HG03432 (cell line): Measurements from ENCODE around the gene PPFIA2.

ENCODE experiments used
- ATAC-seq: cut with Tn5 transposase; IDR thresholded peaks from one replicate; pipeline ENCODE4 v1.9.1; 2021; ENCODE audit warnings: mild to moderate bottlenecking, moderate library complexity; ENCODE audit not compliant: unreplicated experiment

PPFIA2 gene

GRCh38 chr12:81564237-81564636 lies 194.9 kb downstream of the PPFIA2 start:
- ATAC-seq, result no peak

GRCh38 chr12:81558031-81558430 lies 201.1 kb downstream of the PPFIA2 start:
- ATAC-seq, result no peak

DNA sequence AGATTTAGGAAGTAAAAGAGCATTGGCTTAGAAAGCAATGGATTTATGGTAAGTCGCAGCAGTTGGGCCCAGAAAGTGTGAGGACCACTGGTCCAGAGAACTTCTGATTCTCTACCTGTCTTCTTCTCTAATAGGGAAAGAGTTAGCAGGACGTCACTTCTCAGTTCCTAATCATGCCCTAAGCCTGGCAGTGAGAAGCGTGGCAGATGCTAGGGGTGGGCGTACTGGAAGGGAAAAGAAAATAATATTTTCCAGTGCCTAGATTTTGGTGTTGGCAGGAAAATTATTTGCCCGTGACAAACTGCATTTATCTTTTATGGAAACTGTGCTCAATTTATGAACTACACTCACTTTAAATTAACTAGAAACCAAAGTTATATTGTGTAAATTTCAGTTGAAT lies 212.3 kb downstream of the PPFIA2 start:
- ATAC-seq, result no peak

GRCh38 chr12:81543621-81544139 lies 215.5 kb downstream of the PPFIA2 start:
- no peak for ATAC-seq

GRCh38 chr12:81542065-81543010 lies 216.8 kb downstream of the PPFIA2 start:
- ATAC-seq, result no peak

GRCh38 chr12:81541121-81541520 lies 218.0 kb downstream of the PPFIA2 start:
- no peak for ATAC-seq

- ATAC-seq, result no peak
Observed at GRCh38 chr12:81539279-81539678, 219.9 kb downstream of the PPFIA2 start.

DNA sequence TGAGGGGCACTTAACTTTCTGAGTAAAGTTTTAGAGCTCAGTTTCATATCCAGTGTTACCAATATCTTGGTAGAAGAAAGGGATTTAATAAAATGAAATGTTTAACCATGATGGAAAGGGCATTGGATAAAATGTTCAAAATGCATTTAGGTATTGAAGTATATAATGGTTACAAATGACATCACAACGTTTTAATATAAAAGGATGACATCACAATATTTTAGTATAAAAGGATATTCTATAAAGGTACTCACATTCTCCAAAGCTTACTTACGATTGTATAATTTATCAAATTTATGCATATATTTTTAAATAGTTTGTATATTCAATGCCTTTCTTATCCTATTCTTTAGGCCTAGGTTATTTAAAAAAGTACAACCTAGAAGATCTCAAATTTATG lies 226.1 kb downstream of the PPFIA2 start:
- ATAC-seq, result no peak

DNA sequence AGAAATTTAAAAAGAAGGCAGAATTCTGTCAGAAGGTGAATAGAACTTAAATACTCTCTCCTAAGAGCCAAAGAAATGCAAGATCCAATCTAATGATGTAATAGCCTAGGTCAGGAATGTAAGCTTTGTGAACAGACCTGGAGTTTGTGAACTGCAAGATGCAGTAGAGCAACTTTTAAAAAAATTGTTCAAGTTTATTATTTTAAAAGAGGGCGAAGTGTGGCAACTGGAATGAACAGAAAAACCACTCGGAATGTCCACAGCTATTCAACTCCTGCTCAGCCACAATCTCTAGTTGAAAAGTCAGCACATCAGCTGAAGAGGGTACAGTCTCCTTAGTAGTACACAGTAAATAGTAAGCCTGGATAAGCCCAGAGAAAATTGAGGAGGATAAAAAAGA lies 228.8 kb downstream of the PPFIA2 start:
- ATAC-seq, result no peak

DNA sequence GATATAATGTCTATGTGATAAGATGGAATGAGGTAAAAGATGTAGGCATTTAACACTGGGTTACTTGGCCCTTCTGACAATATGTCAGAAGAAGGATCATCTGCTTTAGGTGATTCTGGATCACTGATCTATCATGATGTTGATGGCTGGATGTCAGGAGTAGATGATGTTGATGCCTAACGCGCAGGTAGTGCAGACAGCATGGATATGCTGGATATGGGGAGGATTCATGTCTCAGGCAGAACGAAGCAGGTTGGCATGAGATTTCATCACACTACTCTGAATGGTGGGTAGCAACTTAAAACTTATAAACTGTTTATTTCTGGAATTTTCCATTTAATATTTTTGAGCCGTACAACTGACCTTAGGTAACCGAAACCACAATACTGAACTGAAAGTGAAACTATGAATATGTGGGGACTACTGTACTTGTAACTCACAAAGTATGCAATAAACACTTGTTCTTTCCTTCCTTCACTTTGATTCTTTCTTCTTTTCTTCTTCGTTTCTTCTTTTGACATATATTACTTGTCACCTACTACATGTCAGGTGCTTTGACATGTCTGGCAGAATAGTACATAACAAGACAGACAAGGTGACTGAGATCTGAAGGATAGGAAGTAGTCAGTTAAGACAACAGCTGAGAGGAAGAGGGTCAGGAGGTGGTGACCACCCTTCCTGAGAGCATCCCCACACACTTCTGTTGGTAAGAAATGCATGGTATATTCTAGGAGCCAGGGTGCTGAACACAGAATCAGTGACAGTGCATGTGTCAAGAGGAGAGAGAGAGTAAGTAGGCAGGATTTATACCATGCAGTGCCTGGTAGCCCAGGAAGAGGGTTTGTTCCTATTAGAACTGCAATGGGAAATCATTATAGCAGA lies 238.8 kb downstream of the PPFIA2 start:
- peak; percentile 82 for ATAC-seq

DNA sequence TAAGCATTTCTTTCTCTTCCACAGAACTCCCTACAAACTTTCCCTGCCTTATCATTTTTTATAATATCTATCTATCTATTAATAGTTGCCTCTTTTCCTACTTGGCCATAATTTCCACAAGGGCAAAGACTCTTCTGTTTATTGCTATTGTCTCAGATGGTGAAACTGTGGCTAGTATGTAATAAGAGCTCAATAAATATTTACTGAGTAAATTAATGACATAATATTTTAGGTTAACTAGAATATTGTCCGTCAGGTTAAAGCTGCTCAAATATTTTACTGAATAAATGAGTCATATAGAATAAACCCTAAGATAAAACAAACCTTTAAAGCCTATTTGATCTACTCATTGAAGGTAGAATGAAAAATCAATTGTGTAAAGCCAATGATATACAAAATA lies 240.5 kb downstream of the PPFIA2 start:
- ATAC-seq, result no peak

DNA sequence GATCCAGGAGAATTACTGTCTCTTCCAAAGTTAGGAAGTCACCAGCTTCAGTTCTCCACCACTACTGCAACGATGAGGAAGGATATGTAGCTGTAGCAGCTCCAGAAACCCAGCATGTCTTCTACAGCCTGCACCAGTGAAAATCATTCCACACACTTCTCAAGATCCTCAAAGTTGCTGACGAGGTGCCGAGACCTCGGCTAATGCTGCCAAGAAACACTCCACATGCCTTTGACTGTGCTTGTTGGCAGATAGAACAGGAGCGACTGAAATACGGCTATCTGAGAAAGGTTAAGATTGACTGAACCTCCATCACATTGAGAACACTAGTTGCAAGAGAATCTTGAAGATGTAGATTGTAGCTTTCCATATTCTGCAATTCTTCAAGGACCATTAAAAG lies 241.9 kb downstream of the PPFIA2 start:
- no peak for ATAC-seq

- no peak for ATAC-seq
Observed at GRCh38 chr12:81502912-81503695, 256.0 kb downstream of the PPFIA2 start.

DNA sequence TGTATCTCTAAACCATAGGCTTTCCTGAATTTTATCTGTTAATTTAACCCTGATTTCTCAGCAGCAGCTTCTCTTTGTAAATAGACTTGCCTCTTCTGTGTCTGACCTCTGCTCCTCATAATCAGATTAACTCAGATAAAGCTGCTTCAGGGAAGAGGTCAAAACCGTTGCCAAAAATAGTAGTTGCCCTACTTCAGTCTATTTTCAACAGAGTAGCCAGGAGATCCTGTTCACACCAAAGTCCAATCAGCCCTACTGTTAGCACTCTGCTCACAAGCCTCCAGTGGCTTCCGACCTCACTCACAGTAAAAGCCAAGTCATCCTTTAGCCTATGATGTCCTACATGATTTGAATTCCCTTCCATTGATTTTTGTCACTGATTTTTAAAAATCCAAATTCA lies 258.4 kb downstream of the PPFIA2 start:
- ATAC-seq, result no peak

GRCh38 chr12:81499809-81500208 lies 259.3 kb downstream of the PPFIA2 start:
- ATAC-seq, result no peak

DNA sequence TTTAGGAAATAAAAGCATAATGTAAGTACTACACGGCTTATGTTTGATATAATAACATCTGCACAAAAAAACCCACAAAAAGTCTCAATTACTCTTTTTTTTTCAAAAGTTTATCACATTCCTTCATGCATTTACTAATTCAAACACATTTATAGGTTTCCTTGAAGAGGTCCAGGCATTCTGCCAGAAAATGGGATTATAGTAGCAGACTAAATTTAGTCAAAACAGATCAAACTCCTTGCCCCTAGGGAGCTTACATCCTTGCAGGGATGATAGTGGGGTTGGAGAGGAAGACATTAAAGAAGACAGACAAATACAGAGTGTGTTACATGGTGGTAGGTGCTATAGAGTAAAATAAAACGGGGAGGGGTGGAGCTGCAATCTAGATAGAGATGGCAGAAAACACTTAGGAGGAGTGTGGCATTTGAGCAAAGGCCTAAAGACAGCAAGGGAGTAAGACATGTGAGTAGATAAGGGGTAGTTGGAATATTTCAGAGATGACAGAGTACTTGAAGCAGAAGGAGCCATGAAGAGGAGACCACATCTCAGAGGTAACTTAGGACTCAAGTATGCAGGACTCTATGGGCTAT lies 266.9 kb downstream of the PPFIA2 start:
- ATAC-seq, result no peak

DNA sequence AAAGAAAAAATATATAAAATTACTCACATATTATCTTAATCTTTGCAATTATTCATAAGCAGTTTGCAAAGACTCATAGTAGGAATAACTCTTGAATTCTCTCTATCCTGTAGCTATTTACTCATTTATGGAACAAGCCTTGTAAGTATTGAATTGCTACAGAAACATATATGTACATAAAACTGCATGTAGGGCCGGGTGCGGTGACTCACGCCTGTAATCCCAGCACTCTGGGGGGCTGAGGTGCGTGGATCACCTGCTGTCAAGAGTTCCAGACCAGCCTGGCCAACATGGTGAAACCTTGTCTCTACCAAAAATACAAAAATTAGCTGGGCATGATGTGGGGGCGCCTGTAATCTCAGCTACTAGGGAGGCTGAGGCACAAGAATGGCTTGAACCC lies 286.2 kb downstream of the PPFIA2 start:
- ATAC-seq, result no peak

DNA sequence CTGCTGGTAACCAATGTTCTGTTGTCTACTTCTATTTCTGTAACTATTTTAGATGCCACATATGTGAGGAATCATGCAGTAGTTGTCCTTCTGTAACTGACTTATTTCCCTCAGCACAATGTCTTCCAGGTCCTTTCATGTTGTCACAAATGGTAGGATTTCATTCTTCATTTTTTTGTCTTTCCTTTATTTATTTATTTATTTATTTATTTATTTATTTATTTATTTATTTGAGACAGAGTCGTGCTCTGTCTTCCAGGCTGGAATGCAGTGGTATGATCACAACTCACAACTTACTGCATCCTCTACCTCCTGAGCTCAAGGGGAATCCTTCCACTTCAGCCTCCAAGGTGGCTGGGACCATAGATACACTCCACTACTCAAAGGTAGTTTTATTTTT lies 288.2 kb downstream of the PPFIA2 start:
- ATAC-seq, result no peak

DNA sequence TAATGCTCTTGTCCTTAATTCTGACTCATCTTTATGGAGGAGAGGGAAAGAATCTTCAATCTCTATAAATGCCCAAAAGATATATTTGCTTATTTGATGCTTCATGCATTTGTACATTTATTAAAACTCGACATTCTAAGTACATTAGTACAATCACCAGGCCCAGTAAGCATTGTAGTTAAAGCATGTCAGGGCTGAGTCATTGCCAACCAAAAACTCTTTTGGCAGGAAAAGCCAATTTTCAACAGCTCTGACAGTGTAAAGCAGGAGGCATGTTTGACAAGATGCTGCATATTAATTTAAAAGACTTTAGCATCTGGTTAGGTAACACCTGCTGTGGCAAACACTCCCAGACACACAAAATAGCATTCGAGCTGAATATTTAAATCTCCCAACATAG lies 290.9 kb downstream of the PPFIA2 start:
- no peak for ATAC-seq

DNA sequence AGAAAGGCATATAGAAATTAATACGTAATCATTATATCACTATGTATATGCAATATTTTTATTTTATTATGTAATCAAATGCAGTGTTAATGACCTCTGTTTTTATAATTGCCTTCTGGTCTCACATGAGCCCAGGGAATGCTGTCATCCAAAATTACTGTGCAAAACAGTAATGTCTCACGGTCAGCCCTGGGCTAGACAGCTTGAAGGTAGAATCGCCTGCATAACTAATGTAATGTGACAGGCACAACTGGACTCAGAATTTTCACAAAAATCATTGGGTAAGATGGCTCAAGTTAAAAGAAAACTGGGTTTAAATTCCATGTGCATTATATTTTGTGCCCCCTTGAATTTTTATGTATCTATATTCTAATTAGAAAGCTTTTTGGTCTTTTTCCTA lies 293.3 kb downstream of the PPFIA2 start:
- no peak for ATAC-seq
